Hepatic stellate cell (primary cell): ENCODE data around the gene UCP2.

Source experiments
- DNase-seq: peaks from one replicate; pipeline ENCODE4 v3.0.0; 2011; ENCODE audit warnings: low spot score

The UCP2 gene

DNA sequence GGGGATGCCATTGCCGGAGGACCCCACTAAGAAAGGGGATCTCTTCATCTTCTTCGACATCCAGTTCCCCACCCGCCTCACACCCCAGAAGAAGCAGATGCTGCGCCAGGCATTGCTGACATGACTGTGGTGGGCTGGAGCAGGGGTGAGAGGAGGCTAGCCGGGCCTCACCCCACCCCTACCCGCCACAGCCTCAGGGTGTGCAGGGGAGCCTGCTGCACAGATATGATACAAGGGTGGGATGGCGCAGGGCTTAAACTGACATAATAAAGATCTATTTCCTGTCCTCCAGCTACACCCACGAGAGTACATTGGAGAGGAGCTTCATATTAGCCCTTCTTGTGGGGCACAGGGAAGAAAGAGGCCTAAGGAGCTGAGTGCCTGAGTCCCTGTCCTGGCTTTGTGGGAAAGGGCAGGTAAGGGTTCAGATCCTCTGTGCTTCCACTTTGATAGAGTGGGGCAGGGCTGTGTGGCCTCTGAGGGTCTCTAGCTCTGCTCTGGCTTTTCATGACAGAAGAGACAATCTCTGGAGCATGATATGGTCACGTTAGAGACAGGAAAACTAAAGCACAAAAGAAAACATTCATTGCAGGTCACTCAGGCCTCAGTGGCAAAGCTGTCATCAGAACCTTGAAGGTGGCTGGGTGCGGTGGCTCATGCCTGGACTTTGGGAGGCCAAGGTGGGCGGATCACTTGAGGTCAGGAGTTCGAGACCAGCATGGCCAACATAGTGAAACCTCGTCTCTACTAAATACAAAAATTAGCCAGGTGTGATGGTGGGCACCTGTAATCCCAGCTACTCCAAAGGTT, 12.4 kb downstream of the UCP2 start:
- DNase-seq = no peak

DNA sequence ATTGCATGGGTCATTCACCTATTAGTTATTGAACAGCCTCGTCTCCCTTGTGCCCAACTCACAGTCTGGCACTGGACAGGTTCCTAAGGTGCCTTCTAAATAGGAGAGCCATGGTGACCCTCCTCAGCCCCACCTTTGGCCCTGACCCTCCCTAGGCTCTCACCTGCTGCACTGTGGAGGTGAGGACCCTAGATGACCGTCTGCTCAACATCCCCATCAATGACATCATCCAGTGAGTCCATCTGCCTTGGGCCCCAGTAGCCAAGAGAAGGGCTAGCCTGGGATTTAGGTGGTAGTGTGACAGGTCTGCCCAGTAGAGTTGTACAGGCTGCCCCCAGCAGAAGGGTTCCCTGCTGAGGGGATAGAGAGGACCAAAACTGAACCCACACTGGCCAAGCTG, 13.6 kb downstream of the UCP2 start:
- DNase-seq = no peak

DNA sequence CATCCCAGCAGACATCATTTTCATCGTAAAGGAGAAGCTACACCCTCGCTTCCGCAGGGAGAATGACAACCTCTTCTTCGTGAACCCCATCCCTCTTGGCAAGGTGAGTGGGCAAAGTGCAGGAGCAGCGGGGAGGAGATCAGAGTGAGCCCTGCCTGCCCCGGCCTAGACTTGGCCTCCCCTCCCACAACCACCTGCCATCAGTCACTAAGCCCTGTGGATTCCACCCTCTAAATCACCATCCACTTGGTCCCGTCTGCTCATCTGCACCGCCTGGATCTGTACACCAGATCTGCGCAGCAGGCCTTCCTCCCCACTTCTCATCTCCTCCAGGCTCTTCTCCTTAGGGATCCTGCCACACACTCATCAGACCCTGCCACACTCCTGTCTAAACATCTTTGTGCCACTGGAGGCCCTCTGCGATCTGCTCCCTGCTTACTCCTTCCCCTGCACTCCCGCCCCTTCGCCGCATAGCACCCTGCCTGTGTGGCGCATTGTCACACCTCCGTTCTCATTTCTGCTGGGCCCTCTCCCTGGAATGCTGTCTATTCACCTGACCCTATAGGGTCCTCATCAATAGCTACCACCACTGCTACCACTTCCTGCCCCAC, 14.2 kb downstream of the UCP2 start:
- DNase-seq = no peak

DNA sequence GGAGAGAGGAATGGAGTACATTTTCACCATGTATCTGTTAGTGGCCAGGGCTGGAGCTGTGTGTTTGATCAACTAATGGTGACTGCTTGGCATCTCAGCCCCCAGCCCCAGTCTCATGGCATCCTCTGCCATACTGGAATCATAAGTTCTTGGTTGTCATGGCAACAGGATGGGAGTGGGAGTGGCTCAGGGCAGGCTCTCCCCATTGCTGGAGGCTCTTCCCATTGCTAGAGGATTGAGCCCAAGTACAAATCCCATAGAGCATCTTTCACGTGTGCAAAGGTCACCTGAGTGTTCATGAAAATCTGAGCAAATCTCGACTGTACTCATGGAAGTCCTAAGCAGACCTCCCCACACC, 16.9 kb downstream of the UCP2 start:
- DNase-seq = no peak

DNA sequence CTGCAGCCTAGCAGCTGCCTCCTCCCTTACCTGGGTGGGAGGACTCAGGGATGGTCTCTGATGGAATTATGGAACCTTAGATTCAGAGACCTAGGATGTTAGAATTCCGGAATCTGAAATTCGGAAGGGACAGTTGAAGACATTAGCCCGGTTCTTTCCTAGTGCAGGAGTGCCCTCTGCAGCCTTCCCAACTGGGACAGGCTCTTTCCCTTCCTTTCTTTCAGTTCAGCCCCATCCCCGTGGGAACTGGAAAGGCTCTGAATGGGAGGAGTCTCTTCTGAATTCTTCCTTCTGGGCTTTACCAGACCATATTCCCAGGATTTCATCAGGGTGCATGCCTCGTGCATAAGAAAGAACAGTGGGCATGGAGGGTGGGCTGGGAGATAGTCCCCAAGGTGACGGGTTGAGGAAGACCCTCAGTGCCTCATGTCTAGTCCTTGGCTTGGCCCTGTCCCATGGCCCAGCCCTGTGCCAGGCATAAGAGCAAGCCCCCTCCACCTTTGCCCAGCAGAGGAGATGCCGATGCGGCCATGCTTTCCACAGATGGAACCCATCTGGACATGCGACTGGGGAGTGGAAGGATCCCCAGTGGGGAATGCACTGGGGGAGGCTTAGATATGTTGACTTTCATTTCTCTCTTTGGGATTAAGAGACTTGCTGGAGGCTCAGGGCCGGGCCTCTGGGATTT, 17.4 kb downstream of the UCP2 start:
- peak; percentile 75 for DNase-seq

DNA sequence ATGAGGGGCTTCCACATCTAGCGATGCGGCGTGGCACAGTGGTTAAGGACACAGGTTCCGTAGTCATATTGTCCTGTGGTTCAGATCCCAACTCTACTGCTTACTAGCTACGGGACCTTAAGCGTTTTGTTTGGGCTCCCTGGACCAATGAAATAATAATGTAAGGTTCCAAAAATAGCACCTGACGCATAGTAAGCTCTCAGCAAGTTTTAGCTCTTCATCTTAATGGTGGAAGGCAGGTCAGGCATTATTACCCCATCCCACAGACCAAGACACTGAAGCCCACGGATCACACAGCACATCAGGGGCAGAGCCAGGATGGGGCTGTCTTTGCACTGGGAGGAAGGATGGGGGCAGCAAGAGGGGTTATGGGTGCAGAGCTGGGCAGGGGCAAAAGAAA, 18.8 kb downstream of the UCP2 start:
- DNase-seq = no peak

DNA sequence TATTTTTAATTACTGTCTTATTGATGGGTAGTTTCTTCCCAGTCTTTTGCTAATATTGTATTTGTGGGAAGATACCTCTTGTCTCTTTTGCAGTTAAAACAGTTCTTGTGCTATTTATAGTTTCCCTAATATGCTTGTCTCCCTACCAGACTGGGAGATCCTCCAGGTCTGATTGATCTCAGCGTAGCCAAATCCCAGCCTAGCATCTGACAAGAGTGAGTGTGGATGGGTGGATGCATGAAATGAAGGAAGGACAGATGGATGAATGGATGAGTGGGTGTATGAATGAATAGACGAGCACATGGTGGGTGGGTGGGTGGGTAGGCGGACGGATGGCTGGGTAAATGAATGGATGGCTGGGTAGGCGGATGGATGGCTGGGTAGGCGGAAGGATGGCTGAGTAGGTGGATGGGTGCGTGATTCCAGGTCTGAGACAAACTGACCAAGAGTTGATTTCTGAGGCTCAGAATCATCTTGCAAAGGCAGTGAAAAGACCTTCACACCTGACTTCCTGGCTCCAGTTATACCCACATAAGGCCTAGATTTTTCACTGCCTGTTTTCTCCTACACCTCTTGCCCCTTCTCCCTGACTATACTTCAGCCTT, 20.4 kb downstream of the UCP2 start:
- no peak for DNase-seq

DNA sequence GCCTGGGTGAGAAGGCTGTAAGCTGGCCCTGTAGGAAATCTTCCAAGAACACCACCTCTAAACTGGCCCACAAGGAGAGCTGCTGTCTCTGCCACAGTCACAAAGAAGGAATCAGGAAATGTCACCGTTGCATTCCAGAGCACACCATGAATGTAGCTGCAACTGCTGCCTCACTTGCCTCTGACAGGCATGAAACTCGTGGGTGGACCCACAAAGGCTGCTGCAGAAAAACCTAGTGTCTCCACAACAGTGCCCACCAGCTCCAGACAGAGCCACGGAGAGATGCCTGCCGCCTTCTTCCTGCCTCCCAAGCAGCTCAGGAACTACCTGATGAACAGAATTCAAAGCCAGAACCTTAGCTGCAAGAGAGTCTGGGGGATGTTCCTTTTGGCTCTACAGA, 21.3 kb downstream of the UCP2 start:
- peak; percentile 67 for DNase-seq

DNA sequence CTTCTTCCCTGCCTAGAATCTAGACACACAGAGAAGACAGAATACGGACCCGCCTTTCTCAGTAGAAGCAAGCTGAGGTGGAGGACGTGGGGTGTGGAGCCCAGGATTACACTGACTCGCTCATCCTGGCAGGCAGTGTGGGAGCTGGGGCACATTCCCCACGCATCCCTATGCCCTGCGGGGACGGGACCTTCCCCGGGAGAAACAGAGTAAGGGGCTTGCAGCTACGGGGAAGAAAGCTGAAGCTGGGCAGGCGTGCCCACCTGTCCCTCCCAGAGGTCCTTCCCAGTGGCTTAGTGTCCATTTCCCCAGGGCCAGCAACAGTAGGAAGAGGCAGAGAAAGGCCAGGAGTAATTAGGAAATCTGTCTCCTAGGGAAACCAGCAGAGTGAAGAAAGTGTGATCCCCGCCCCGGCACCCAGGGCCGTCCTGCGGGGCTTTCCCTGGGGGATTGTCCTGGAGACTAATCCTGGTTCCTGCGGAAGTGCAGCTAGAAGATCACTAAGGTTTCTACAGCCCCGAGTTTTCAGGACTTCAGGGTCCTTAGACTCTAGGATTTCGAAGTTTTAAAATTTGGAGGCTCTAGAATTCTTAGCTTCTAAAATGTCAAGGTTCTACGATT, 24.0 kb downstream of the UCP2 start:
- DNase-seq = no peak

DNA sequence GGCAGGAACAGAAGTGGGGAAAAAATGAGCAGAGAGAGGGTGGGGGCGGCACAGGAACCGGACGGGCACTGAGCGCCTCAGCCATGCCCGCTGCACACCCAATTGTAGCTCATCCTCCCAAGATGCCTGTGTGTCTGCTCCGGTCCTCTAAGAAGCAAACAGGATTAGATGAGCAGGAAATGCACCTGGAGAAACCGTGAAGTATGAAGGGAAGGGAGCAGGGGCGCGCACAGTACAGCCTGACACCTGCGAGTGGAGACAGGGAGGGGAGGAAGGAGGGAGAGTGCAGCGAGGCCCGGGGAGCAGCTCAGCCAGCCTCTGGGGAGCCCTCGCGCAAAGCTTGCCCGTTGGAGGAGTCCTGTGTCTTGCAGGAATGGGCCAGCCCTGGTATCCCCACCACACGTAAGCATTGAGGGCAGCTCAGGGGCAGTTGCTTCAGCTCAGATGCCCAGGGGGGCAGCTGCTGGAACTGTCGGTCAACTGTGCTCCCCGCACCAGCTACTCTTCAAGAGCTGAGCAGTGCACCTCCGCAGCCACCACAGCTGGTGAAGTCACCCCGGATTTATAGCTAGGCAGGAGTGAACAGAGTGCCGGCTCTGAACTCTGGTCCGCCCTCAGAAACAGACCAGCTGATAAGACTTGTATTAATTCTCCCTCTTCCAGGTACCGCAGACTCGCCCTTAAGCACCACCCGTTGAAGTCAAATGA, 24.8 kb downstream of the UCP2 start:
- DNase-seq = no peak

DNA sequence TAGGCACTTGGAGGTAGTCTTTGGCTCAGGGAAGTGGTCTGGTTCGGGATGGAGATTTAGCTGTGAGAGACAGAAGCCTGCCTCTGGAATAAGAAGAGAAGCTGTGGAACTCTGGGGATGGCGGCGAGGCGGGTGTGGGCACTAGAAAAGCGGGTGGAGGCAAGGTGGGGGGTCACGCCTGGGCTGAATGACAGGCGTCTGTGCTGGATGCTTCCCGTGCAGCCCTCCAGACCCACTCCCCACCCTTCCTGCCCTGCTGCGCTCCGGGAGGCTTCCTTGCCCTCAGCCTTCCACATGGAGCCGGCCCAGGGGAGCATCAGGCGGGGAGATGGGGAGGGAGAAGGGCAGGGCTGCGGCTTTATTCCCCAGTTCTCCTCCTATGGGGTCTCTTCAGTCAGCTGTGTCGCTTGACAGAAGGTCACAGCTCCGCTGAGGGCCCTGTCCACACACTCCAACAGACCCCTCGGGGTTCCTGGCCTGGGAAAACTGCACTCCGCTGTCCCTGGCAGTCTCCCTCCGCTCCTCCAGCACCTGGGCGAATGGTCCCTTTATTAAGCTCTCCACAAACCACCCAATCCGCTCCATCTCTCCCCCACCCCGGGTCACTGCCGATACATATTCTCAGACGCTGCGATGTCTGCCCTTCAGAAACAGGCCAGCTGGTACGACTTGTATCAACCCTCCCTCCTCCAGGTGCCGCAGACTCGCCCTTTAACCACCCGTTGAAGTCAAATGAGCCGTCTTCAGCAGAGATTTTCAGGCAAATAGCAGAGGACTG, 25.6 kb downstream of the UCP2 start:
- DNase-seq = no peak

DNA sequence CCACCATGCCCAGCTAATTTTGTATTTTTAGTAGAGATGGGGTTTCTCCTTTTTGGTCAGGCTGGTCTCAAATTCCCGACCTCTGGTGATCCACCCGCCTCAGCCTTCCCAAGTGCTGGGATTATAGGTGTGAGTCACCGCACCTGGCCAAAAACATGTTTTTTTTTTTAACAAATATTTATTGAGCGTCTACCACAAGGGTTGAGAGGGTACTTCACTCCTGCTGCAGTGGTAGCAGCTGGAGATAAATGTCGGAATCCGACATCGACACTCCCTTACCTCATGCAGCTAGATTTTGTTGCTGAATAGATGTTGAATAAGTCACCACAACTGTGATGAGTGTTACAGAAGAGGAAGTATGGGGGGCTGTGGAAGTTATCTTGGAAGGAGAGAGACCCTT, 30.8 kb downstream of the UCP2 start:
- no peak for DNase-seq

DNA sequence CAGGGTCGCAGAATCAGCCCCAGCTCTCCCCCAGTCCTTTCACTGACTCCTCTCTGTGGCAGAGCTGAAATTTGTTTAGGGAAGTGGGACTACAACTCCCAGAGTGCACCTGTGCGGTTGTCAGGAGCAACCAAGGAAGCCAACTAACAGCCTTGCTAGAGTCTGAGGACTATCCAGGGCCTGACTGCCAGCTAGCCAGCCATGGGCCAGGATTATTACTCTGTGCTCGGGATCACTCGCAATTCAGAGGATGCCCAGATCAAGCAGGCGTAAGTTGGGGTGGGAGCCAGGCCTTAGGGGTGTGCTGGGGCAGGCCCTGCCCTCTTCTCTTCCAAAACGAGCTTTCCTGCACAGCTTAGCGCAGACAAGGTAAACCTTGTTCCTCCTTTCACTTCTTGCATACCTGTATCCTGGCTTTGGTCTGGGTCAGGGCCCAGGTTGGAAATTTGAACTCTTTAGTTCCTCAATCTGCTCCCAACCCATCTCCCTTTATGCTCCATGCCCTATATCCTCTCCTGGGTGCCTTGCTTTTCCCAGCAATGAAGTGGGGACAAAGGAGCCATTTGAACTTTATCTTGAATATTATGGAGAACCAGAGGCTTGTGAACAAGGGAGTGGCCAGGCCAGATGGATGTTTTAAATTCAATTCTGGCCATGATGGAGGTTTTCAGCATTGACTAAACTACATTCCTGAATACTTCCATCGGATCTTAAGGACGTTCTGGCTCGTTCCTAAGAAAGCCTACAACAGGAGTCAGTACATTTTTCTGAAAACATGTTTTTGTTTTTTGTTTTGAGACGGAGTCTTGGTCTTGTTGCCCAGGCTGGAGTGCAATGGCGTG, 31.6 kb downstream of the UCP2 start, which contains the start of gene DNAJB13:
DNAJB13 (plus strand) TSS at position 158 of the 842 bp plus-strand sequence; CDS start at position 202, 44 bp downstream.
- peak; percentile 78 for DNase-seq

DNA sequence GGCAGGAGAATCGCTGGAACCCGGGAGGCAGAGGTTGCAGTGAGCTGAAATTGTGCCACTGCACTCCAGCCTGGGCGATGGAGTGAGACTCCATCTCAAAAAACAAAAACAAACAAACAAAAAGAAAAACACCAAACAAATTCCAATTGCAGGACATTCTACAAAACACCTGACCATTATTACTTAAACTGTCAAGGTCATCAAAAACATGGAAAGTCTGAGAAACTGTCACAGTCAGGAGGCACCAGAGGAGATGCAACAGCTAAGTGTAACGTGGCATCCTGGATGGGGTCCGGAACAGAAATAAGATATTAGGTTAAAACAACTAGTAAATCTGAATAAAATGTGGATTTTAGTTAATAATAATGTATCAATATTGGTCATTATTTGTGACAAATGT, 32.7 kb downstream of the UCP2 start:
- DNase-seq = no peak

DNA sequence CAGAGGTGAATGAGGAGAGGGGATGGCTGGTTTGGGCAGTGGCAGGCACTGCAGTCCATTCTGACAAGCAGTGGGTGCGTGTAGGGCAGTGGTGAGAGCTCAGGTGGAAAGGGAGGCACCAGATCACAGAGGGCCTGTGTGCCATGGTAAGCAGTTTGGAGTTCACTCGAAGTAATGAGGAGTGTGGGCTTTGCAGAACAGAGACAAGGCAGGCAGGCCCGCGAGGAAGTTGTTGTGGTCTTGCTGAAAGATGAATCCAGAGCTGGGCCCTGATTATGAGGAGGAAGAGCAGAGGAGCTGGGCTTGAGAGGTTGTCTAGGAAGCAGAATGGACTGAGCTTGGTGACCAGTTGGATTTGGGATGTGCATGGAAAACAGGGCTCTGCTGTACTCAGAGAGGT, 33.4 kb downstream of the UCP2 start:
- DNase-seq = no peak

DNA sequence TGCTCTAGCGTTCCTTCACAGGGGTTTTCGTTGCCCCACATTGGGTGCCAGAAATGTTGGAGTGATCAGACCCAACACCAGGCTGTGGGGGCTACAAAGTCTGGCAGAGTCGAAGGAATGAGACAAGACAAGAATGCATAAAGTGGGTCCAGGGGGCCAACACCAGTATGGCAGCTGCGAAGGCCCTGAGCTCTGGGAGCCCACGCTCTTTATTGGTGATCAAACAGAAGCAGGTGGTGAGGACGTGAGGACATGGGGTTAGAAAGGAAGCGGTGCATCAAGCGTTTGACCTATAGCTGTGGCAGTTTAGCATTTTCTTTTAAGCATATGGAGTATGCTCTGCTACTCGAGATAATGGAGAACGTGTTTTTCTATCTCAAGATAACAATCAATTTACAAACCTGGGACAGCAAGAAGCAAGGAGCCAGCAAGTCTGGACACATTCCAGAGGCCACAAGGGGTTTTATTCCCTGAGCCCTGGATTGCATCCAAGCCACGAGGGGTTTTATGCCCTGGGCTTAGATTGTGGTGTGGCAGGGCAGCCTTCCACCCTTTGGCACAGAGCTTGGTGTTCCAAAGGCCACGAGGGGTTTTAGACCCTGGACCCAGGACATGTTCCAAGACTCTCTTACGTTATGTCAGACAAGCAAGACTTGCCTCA, 35.7 kb downstream of the UCP2 start:
- DNase-seq = no peak

DNA sequence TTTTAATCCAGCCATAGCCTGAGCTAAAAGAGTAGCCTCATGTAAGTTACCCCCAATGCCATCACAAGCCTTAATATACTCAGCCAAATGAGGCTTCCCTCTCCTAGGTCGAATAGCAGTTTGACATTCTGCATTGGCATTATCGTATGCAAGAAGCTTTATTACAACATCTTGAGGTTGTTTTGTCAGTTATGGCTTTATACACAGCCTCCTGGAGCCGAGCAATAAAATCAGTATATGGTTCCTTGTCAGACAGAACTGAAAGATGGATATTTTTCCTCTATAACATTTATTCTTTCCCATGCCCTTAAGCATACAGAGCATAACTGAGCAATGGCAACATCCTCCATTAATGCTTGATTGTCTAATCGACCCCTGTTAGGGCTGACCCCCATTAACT, 37.2 kb downstream of the UCP2 start:
- DNase-seq = no peak

DNA sequence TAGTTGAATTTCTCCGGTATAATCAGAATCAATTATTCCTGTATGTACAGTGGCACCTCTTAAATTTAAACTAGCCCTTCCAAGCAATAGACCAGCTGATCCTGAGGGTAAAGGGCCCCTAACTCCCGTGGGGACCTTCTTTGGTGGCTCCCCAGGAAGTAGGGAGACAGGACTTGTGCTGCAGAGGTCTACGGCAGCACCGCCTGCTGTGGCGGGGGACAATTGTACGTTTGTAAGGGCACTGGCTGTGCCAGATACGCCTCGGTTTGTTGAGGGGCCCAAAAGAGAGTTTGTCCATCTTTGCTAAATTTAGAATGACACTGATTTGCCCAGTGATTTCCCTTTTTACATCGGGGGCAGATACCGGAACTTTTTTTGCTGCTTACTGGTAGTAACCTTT, 37.7 kb downstream of the UCP2 start:
- DNase-seq = no peak

DNA sequence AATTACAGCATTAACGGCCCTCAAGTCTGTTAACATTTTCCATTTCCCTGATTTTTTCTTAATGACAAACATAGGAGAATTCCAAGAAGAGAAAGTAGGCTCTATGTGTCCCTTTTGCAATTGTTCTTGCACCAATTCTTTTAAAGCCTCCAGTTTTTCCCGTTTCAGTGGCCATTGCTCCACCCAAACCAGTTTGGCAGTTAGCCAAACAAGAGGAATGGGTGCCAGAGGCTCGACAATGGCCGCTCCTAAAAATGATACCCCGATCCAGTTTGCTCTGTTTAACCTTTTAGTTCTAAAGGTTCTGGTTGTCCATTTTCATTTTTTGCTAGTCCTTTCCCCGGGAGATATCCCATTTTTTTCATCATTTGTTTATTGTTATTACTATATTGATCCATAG, 38.6 kb downstream of the UCP2 start:
- DNase-seq = no peak

DNA sequence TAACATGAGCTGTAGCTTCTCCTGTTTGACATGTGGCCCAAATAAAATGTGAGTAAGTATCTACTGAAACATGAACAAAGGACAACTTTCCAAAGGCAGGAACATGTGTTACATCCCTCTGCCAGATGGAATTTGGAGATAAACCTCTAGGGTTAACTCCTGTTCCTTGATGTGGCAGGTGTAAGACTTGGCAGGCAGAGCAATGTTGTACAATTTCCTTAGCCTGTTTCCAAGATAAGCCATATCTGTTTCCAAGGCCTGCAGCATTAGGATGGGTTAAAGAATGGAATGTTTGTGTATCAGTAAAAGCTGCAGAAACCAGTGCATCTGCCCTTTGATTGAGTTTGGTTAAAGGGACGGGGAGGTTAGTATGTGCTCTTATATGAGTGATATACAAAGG, 40.6 kb downstream of the UCP2 start:
- no peak for DNase-seq
